GM12865 (cell line): ENCODE data around the gene CA6.
"Not testable (repeated sequence)": the region's sequence is repeated elsewhere in the genome, so short reads cannot be mapped to it uniquely, and the experiment has no call there.

Source experiments
- DNase-seq: peaks from one replicate; pipeline ENCODE4 v3.0.0; 2010; ENCODE audit warnings: low read depth
- H3K4me3 ChIP-seq: 2 replicates; pipeline ENCODE4 v1.5.1; 2011; ENCODE audit warnings: mild to moderate bottlenecking, low read depth, low read length, control low read depth
- TF ChIP-seq, protein P1 (sequence below): IDR thresholded peaks from 2 replicates; pipeline ENCODE4 v1.5.1; 2011; ENCODE audit warnings: low read length, control low read depth, low read depth, inconsistent platforms; ENCODE audit not compliant: insufficient read depth; ENCODE audit errors: missing control alignments

The CA6 gene

DNA sequence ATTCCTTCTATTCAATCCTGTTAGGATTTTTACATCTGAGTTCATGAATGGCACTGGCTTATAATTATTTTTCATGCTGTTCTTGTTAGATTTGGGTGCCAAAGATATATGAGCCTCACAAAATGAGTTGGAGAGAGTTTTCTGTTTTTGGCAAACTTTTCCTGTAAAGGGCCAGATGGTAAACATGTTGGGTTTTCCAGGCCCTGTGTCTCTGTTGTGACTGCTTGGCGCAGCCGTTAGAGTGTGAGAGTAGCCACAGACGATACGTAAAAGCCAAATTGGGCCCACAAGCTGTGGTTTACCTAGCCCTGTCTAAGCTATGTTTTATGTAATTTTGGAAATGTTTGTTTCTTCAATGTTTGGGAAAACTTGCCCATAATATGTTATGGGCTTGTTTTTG, 15.6 kb upstream of the CA6 start:
- no peak overlapping the region for H3K4me3 ChIP-seq
- TF ChIP-seq, protein P1, sequence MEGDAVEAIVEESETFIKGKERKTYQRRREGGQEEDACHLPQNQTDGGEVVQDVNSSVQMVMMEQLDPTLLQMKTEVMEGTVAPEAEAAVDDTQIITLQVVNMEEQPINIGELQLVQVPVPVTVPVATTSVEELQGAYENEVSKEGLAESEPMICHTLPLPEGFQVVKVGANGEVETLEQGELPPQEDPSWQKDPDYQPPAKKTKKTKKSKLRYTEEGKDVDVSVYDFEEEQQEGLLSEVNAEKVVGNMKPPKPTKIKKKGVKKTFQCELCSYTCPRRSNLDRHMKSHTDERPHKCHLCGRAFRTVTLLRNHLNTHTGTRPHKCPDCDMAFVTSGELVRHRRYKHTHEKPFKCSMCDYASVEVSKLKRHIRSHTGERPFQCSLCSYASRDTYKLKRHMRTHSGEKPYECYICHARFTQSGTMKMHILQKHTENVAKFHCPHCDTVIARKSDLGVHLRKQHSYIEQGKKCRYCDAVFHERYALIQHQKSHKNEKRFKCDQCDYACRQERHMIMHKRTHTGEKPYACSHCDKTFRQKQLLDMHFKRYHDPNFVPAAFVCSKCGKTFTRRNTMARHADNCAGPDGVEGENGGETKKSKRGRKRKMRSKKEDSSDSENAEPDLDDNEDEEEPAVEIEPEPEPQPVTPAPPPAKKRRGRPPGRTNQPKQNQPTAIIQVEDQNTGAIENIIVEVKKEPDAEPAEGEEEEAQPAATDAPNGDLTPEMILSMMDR, result no peak
- no peak for DNase-seq

DNA sequence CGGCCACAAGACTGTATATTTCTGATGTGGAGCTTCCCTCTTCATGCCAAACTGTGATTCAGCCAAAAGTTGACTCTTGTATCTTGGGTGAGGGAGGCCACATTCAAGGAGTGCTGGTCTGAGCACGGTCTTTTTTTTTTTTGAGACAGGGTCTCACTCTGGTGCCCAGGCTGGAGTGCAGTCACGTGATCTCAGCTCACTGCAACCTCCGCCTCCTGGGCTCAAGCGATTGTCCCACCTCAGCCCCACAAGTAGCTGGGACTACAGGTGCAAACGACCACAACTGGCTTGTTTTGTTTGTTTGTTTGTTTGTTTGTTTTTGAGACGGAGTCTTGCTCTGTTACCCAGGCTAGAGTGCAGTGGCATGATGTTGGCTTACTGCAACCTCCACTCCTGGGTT, 8.6 kb upstream of the CA6 start:
- DNase-seq, H3K4me3 ChIP-seq: not testable (repeated sequence)

DNA sequence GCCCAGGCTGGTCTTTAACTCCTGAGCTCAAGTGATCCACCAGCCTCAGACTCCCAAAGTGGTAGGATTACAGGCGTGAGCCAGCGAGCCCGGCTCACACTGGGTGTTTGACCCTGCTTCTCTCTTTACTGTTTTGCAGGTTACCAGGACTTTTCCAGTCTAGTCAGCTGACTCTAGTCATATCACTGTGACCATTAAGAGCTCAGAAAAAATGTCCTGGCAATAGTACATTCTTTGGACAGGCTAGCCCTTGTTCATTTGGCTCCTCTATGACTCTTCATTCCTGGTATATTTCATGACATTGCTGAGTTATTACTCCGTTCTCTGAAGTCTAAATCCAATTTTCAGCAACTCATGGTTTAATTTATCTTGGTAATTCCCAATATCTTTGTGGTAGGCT, 8.0 kb upstream of the CA6 start:
- no peak overlapping the region for H3K4me3 ChIP-seq
- DNase-seq, result no peak
- TF ChIP-seq, protein P1, result no peak

DNA sequence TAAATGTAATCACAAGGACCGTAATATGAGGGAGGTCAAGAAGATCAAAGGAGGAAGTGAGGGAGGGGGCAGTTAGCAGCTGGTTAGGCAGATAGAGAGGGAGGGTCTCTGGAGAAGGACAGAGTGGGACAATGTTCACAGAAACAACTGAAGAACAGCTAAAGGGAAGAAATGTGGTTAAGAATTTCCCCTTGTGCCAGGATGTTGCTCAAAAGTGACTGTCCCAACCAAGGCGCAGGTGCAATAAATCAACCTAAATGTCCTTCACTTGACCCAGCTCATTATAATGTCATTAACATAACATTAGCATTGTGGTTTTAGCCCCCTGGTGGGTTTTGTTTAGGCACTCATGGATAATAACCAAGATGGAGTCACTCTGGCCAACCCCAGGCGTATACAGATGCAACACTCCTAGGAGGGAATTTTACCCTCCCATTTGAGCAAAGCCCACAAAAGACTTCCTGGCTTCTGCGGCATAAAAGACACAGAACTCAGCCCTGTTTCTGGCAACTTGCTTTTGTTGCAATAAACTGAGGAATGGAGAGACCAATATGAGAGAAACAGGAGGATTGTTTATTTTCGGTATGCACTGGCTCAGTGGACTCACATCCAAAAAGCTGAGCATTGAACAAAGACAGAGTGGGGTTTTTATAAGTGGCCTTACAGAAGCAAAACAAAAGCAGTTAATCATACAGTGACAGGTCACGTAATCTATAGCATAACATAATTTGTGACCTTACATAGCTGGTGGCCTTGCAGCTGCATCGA, 7.3 kb upstream of the CA6 start:
- no peak for DNase-seq
- no peak overlapping the region for H3K4me3 ChIP-seq
- TF ChIP-seq, protein P1, result no peak

DNA sequence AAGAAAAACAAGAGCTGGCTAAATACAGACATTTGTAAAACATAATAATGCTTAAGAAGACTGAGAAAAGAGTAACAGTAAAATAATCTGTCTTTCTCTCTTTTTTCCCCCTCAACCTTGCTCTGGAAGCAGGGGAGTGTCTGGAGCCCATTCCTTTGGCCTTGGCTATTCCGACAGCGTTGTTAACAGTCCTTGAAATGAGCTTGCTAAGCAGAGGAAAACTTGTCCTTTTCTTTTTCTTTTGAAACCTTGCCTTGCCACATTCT, 6.7 kb upstream of the CA6 start:
- no peak overlapping the region for H3K4me3 ChIP-seq
- no peak for DNase-seq
- TF ChIP-seq, protein P1, result no peak

DNA sequence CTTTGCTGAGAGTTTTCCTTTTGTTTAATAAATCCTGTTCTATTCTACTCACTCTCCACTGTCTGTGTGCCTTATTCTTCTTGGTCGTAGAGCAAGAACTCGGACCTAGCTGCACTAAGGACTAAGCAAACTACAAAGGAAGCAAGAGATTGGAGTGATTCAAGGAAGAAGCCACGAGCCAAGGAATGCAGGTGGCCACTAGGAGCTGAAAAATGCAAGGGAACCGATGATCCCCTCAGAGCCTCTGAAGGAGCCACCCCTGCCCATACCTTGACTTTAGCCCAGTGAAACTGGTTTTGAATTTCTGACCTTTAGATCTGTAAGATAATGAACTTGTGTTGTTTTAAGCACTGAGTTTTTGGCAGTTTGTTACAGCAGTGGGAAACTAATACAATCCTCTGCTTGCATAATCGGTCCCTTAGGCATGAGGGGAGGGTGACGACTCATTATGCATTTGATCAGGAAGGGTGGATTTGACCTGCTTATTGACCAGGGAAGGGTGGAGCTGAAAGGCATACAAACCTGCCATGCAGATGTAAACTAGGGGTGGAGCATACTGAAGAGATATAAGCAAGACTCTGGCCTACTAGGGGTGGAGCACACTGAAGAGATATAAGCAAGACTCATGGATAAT, 6.2 kb upstream of the CA6 start:
- H3K4me3 ChIP-seq, result no peak overlapping the region
- TF ChIP-seq, protein P1, result no peak
- DNase-seq, result no peak

DNA sequence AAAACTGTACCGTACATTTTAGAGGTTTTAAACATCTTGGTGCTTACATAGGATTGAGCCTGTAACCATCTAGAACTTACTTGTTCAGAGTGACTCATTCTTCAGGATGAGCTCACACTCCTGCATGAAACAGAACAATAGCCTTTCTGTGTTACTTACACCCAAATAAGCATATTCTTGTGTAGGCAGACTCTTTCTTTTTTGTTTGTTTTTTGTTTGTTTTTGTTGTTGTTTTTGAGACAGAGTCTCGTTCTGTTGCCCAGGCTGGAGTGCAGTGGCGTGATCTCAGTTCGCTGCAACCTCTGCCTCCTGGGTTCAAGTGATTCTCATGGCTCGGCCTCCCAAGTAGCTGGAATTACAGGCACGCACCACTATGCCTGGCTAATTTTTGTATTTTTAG, 3.8 kb upstream of the CA6 start:
- no peak overlapping the region for H3K4me3 ChIP-seq
- TF ChIP-seq, protein P1, result no peak
- no peak for DNase-seq
